ENCODE measurements around the gene NCAM2. TPM values are rescaled to one million over a fixed set of nuclear protein-coding genes. Genes with fewer than 3 reads are reported as not detected.

Gene NCAM2
- total RNA-seq, 2 experiments from 2014 or later = not detected

DNA sequence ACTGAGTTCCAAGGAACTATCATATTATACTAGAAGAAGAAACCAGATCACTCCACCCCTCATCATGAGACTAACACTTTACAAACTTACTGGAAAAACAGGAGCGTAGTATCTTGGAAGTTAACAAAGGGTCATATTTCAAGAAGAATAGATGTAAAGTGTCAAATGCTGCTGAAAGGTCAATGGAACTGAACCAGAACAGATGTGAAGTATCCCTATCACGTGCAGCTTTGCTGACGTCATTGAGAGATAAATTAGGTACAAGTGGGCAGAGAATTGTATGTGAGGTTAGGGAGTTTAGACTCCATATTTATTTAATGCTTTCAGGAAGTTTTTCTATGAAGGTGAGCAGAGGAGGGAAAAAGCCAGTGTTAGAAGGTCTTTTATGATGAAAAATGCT, 483.0 kb downstream of the NCAM2 start:
- H3K27ac Mint-ChIP-seq = no peak overlapping the region
- H3K4me3 Mint-ChIP-seq = no peak overlapping the region
- H3K36me3 Mint-ChIP-seq = no peaks in the 10 kb centered on the region
- H3K27me3 Mint-ChIP-seq = no peaks in the 10 kb centered on the region
- H3K4me1 Mint-ChIP-seq = no peaks in the 10 kb centered on the region
- DNase-seq = no peak
- H3K9me3 Mint-ChIP-seq = peaks cover 2% of the 10 kb centered on the region

DNA sequence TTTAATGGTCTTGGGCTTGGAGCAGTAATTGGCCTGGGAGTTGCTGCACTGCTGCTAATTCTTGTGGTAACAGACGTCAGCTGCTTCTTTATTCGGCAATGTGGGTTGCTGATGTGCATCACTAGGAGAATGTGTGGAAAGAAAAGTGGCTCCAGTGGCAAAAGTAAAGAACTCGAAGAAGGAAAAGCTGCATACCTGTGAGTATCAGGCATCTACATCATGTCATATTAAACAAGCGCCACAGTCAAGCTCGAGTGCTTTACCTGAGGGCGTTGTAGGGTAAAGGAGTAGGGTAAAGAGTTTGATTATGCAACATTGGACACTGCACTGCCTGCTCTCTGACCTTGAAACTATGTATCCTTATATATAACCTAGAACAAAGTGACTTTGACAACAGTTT, 510.6 kb downstream of the NCAM2 start:
- no peak overlapping the region for H3K4me3 Mint-ChIP-seq
- no peak overlapping the region for H3K27ac Mint-ChIP-seq
- DNase-seq = no peak
- no peaks in the 10 kb centered on the region for H3K9me3 Mint-ChIP-seq
- H3K27me3 Mint-ChIP-seq = no peaks in the 10 kb centered on the region
- H3K4me1 Mint-ChIP-seq = no peaks in the 10 kb centered on the region
- H3K36me3 Mint-ChIP-seq = no peaks in the 10 kb centered on the region

DNA sequence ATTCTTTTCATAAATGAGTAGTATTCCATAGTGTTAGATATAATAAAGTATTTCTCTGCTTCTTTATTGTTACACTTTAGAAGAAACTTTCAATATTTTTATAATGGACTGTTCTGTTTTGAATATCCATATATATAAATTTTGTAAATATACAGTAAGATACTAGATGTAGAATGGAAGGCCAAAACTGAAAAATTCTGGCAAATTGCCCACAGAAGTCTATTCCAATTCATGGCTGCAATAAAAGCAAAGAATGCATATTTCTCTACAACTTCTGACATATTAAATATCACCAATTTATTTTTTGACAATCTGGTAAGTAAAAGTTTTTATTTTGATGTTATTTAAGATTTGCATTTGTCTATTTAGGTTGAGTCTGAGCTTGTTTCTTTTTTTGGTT, 532.5 kb downstream of the NCAM2 start:
- Mint-ChIP-seq H3K4me1 (no peaks in the 10 kb centered on the region), H3K9me3 (no peaks in the 10 kb centered on the region), H3K27me3 (no peaks in the 10 kb centered on the region), H3K4me3 (no peak overlapping the region), H3K27ac (no peak overlapping the region), H3K36me3 (no peaks in the 10 kb centered on the region)
- DNase-seq = no peak

DNA sequence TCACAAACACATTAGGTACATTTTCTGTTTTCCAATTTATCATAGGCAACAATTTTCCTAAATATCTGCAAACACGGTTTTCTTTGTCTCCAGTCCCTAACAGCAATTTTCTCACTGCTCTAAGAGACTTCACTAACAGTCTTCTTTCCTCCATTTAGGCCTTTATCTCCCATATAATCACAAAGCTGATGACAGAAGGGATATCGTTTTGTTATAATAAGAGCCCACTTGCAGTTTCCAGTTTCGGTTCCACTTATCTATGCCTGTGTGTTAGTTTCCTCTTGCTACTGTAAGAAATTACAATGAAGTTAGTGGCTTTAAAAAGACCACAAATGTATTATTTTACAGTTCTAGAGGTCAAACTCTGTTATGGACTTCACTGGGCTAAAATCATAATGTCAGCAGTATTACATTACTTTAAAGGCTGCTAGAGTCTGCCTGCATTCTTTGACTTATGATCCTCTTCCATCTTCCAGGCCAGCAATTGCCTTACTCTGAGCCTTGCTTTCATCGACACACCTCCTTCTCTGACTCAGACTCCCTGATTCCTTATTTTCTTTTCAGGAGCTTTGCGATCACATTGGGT, 549.3 kb downstream of the NCAM2 start:
- Mint-ChIP-seq H3K4me3 (no peak overlapping the region), H3K4me1 (no peaks in the 10 kb centered on the region), H3K27ac (no peak overlapping the region), H3K9me3 (no peaks in the 10 kb centered on the region), H3K27me3 (no peaks in the 10 kb centered on the region), H3K36me3 (no peaks in the 10 kb centered on the region)
- no peak for DNase-seq

DNA sequence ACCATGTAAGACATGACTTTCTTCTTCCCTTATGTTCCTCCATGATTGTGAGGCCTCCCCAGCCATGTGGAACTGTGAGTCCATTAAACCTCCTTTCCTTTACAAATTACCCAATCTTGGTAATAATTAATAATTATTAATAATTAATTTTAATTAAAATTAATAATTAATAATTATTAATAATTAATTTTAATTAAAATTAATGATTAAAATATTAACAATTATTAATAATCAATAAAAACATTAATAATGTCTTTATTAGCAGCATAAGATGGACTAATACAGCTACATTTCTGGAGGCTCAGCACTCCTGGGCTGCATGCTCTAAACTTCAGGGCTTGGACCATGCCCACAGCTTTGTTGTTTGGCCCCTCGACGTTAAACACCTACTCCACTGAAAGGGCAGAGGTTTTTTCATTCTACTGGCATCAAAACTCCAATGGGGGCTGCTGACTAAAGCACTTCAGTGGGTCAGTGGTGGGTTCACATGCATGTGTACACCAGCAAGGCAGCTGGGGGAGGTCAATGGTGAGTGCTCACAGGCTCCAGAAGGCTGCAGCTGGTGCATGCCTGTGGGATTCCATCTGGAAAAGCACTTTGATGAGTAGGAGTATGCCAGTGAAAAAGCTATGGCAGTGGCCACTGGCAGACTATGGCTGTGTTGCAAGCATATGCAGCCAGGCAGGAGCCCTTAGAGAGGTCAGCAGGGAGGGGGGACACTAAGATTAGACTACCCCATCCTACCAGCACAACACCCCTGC, 561.3 kb downstream of the NCAM2 start:
- Mint-ChIP-seq H3K27ac (no peak overlapping the region), H3K36me3 (no peaks in the 10 kb centered on the region), H3K4me1 (no peaks in the 10 kb centered on the region), H3K9me3 (peaks cover 5% of the 10 kb centered on the region), H3K4me3 (no peak overlapping the region), H3K27me3 (no peaks in the 10 kb centered on the region)
- no peak for DNase-seq

All from activated naive CD8-positive, alpha-beta T cell treated with anti-CD3 and anti-CD28 coated beads for 36 hours (primary cell).